ENCODE data around the gene RAB5B. TPM values are rescaled to one million over a fixed set of nuclear protein-coding genes. Genes with fewer than 3 reads are reported as not detected.
A peak's percentile ranks its signal among the peaks of the same experiment; 100 is the strongest.

Gene RAB5B
- total RNA-seq, 1 experiment from 2014 or later = 48.4 TPM

DNA sequence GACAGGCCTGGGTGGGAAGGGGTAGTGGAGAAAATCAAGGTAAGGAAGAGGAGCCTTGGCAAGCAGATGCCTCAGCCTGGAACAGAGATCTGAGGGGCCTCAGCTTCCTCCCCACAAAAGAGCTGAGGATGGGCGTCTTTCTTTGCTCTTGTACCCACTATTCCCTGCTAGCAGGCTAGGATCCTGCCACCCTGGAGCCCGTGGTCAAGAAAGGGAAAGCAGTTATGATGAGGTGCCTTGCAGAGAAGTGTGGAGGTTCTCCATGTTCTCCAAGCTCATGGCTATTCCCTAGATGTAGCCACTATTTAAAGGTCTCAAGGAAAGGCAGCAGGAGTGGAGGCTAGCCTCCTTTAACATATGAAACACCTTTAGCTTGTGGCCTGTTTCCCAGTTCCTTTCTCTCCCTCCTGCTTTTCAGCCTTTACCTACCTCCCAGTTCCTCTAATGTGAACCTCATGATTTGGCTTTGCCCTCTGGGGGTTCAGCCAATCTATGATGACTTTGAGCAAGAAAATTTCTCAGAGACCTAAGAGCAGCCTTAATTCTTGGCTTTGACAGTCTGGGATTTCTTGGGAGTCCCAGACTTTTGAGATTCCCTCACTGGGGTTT, 48.1 kb downstream of the RAB5B start:
- Histone ChIP-seq H3K56ac (ENCODE audit: insufficient read length, low read depth, low read length) (no peak overlapping the region), H3K9ac (ENCODE audit: extremely low read depth, insufficient read length, low read length) (no peak overlapping the region), H3K27me3 (ENCODE audit: insufficient read depth, low read length) (no peaks in the 10 kb centered on the region), H2BK12ac (ENCODE audit: insufficient read length, low read depth, low read length) (no peak overlapping the region), H3K4me2 (ENCODE audit: insufficient read depth, insufficient read length, low read length) (peak overlapping the region; percentile 54), H3K4ac (ENCODE audit: low read depth, low read length) (no peak overlapping the region), H2BK120ac (ENCODE audit: low read depth, low read length, poor library complexity, severe bottlenecking) (no peak overlapping the region), H4K5ac (ENCODE audit: insufficient read length, low read depth, low read length) (no peak overlapping the region), H3K79me2 (ENCODE audit: insufficient read depth, low read length) (no peaks in the 10 kb centered on the region), H3K79me1 (ENCODE audit: insufficient read depth, low read depth, low read length, poor library complexity, severe bottlenecking) (no peaks in the 10 kb centered on the region), H3K4me1 (ENCODE audit: insufficient read depth, low read length) (peaks cover 4% of the 10 kb centered on the region; the same call in 1 of the 2 replicates), H2BK15ac (ENCODE audit: low read depth, low read length) (no peak overlapping the region), H3K14ac (ENCODE audit: insufficient read depth, low read length) (no peak overlapping the region), H3T11ph (ENCODE audit: low read length) (no peak overlapping the region), H3K27ac (ENCODE audit: insufficient read length, low read depth, low read length) (no peak overlapping the region), H4K8ac (replicated peaks; ENCODE audit: insufficient read length, low read depth, low read length) (no peak overlapping the region), H3K23me2 (ENCODE audit: insufficient read length, low read depth, low read length, poor library complexity, severe bottlenecking) (peaks cover 5% of the 10 kb centered on the region), H4K91ac (ENCODE audit: insufficient read length, low read depth, low read length) (no peak overlapping the region), H2BK5ac (ENCODE audit: insufficient read length, low read length) (no peak overlapping the region), H3K18ac (ENCODE audit: insufficient read length, low read depth, low read length) (no peak overlapping the region), H3K23ac (ENCODE audit: insufficient read length, low read depth, low read length) (no peak overlapping the region), H3K9me3 (ENCODE audit: control insufficient read depth, low read depth, low read length) (no peaks in the 10 kb centered on the region), H2AK5ac (ENCODE audit: insufficient read length, low read length) (no peak overlapping the region), H4K20me1 (ENCODE audit: control insufficient read depth, insufficient read depth, insufficient read length) (no peaks in the 10 kb centered on the region), H2AFZ (ENCODE audit: low read length) (no peak overlapping the region), H2BK20ac (ENCODE audit: low read depth, low read length, poor library complexity, severe bottlenecking) (no peak overlapping the region)
- H3K9me3 Mint-ChIP-seq = no peaks in the 10 kb centered on the region
- H3K36me3 Mint-ChIP-seq (ENCODE audit: insufficient read depth in 1 of 3, low read depth in 3 of 3) = peaks cover 8 to 33% (median 23%) of the 10 kb centered on the region in 3 experiments
- peak overlapping the region in 2 of 3 experiments; percentile 95 to 98; a peak in 4 of 7 replicates for H3K27ac Mint-ChIP-seq
- TF ChIP-seq, protein P1, sequence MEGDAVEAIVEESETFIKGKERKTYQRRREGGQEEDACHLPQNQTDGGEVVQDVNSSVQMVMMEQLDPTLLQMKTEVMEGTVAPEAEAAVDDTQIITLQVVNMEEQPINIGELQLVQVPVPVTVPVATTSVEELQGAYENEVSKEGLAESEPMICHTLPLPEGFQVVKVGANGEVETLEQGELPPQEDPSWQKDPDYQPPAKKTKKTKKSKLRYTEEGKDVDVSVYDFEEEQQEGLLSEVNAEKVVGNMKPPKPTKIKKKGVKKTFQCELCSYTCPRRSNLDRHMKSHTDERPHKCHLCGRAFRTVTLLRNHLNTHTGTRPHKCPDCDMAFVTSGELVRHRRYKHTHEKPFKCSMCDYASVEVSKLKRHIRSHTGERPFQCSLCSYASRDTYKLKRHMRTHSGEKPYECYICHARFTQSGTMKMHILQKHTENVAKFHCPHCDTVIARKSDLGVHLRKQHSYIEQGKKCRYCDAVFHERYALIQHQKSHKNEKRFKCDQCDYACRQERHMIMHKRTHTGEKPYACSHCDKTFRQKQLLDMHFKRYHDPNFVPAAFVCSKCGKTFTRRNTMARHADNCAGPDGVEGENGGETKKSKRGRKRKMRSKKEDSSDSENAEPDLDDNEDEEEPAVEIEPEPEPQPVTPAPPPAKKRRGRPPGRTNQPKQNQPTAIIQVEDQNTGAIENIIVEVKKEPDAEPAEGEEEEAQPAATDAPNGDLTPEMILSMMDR (conservative IDR thresholded peaks at IDR 0.05) = no peak
- WGBS (ENCODE audit: extremely low coverage, insufficient read length, low lambda C conversion rate) = no CpG with 5 or more reads among the region's 2 CpGs
- DNase-seq = no peak
- peaks cover 27 to 29% of the 10 kb centered on the region in 2 experiments for H3K4me1 Mint-ChIP-seq
- H3K27me3 Mint-ChIP-seq (ENCODE audit: low read depth) = no peaks in the 10 kb centered on the region
- peak overlapping the region; percentile 61 to 90 for H3K4me3 Mint-ChIP-seq
